WTC11 (cell line): Measurements from ENCODE around the gene TMED5. TPM values are rescaled to one million over a fixed set of nuclear protein-coding genes. Genes with fewer than 3 reads are reported as not detected.

ENCODE experiments used
- ATAC-seq: fragments of 200-7000 bp; cut with Tn5 transposase; 2 replicates; pipeline ENCODE4 v1.10.0; 2021; ENCODE audit warnings: mild to moderate bottlenecking, moderate library complexity
- CTCF ChIA-PET: fragments of 300-600 bp; sonication (Branson Sonifier 250); formaldehyde crosslinking; loops from one replicate; lab custom pipeline; 2021; ENCODE audit warnings: antibody characterized with exemption; lab: Charles Lee
- POLR2A ChIA-PET: fragments of 350-600 bp; sonication (Branson Sonifier 250); formaldehyde crosslinking; loops from one replicate; lab custom pipeline; 2021; ENCODE audit warnings: antibody characterized with exemption; lab: Charles Lee
- DNase-seq: peaks from one replicate; pipeline ENCODE4 v3.0.0; 2021; ENCODE audit warnings: low spot score
- H3K27ac Mint-ChIP-seq: 2 replicates; pipeline ENCODE4 v1.8.0; 2021; ENCODE audit warnings: mixed read lengths
- H3K27me3 Mint-ChIP-seq: 2 replicates; pipeline ENCODE4 v1.8.0; 2021; ENCODE audit warnings: low read depth, mild to moderate bottlenecking, moderate library complexity, mixed read lengths
- H3K36me3 Mint-ChIP-seq: 2 replicates; pipeline ENCODE4 v1.8.0; 2021; ENCODE audit warnings: mixed read lengths
- H3K4me1 Mint-ChIP-seq: 2 replicates; pipeline ENCODE4 v1.8.0; 2022; ENCODE audit warnings: mixed read lengths
- H3K4me3 Mint-ChIP-seq: 2 replicates; pipeline ENCODE4 v1.8.0; 2021; ENCODE audit warnings: mild to moderate bottlenecking, moderate library complexity, mixed read lengths
- H3K9me3 Mint-ChIP-seq: 2 replicates; pipeline ENCODE4 v1.8.0; 2021; ENCODE audit warnings: mixed read lengths
- ATF1 ChIP-seq: sonication (generic); formaldehyde crosslinking; IDR thresholded peaks from 2 replicates; pipeline ENCODE4 v1.8.1; 2023; ENCODE audit warnings: mild to moderate bottlenecking, moderate library complexity, missing genetic modification reagents
- CDX4 ChIP-seq: fragments of 250-450 bp; sonication (Bioruptor Pico); IDR thresholded peaks from 2 replicates; pipeline ENCODE4 v1.9.0; 2021; ENCODE audit warnings: moderate library complexity, mild to moderate bottlenecking, inconsistent platforms, borderline replicate concordance
- E2F1 ChIP-seq: sonication (generic); formaldehyde crosslinking; IDR thresholded peaks from 2 replicates; pipeline ENCODE4 v1.8.0; 2022; ENCODE audit warnings: mild to moderate bottlenecking, missing genetic modification reagents
- E2F5 ChIP-seq: sonication (generic); formaldehyde crosslinking; IDR thresholded peaks from 2 replicates; pipeline ENCODE4 v1.8.1; 2022; ENCODE audit warnings: mild to moderate bottlenecking, moderate library complexity, missing genetic modification reagents
- ERG ChIP-seq: fragments of 250-450 bp; sonication (Bioruptor Pico); IDR thresholded peaks from 2 replicates; pipeline ENCODE4 v1.8.0; 2021; ENCODE audit warnings: mild to moderate bottlenecking
- ETV6 ChIP-seq: sonication (generic); formaldehyde crosslinking; IDR thresholded peaks from 2 replicates; pipeline ENCODE4 v1.8.1; 2022; ENCODE audit warnings: mild to moderate bottlenecking, missing genetic modification reagents
- FOXK1 ChIP-seq: sonication (generic); formaldehyde crosslinking; IDR thresholded peaks from 2 replicates; pipeline ENCODE4 v1.8.0; 2022; ENCODE audit warnings: mild to moderate bottlenecking, moderate library complexity, missing genetic modification reagents
- RORB ChIP-seq: fragments of 250-450 bp; sonication (Bioruptor Pico); IDR thresholded peaks from 2 replicates; pipeline ENCODE4 v1.9.0; 2021; ENCODE audit warnings: mild to moderate bottlenecking
- STAT6 ChIP-seq: sonication (generic); formaldehyde crosslinking; conservative IDR thresholded peaks from 2 replicates; pipeline ENCODE4 v1.8.1; 2023; ENCODE audit warnings: mild to moderate bottlenecking, low read depth, missing genetic modification reagents, moderate library complexity
- TEAD4 ChIP-seq: sonication (generic); formaldehyde crosslinking; IDR thresholded peaks from 2 replicates; pipeline ENCODE4 v1.8.0; 2022; ENCODE audit warnings: mild to moderate bottlenecking, missing genetic modification reagents
- ZMAT4 ChIP-seq: fragments of 250-450 bp; sonication (Bioruptor Pico); IDR thresholded peaks from 2 replicates; pipeline ENCODE4 v1.9.0; 2021; ENCODE audit warnings: mild to moderate bottlenecking
- ZNF219 ChIP-seq: sonication (generic); formaldehyde crosslinking; IDR thresholded peaks from 2 replicates; pipeline ENCODE4 v1.8.0; 2023; ENCODE audit warnings: missing genetic modification reagents, mild to moderate bottlenecking, borderline replicate concordance
- ZNF281 ChIP-seq: sonication (generic); formaldehyde crosslinking; IDR thresholded peaks from 2 replicates; pipeline ENCODE4 v1.8.0; 2023; ENCODE audit warnings: mild to moderate bottlenecking, missing genetic modification reagents
- ZNF317 ChIP-seq: sonication (generic); formaldehyde crosslinking; IDR thresholded peaks from 2 replicates; pipeline ENCODE4 v1.8.1; 2023; ENCODE audit warnings: low read depth, mild to moderate bottlenecking, moderate library complexity, missing genetic modification reagents, borderline replicate concordance
- ZNF512 ChIP-seq: sonication (generic); formaldehyde crosslinking; IDR thresholded peaks from 2 replicates; pipeline ENCODE4 v1.8.1; 2022; ENCODE audit warnings: missing genetic modification reagents, borderline replicate concordance
- total RNA-seq: library from RNA; stranded (reverse); gene quantifications from 3 replicates; pipeline ENCODE4 v1.2.3, GENCODE V29; 2021

TMED5 gene
- total RNA-seq, 1 experiment from 2014 or later = 28.5 TPM

- TF ChIP-seq ZNF512 (CRISPR knock-in tag) = no peak
- TF ChIP-seq TEAD4 (CRISPR knock-in tag) = no peak
- no peak for TF ChIP-seq ZNF281 (CRISPR knock-in tag)
- no peak for TF ChIP-seq ZNF219
- TF ChIP-seq ERG = no peak
- no peak for TF ChIP-seq RORB (CRISPR knock-in tag)
- no peak for TF ChIP-seq ATF1 (CRISPR knock-in tag)
- TF ChIP-seq STAT6 (CRISPR knock-in tag) = no peak
Observed at GRCh38 chr1:93109578-93109977, 70.6 kb downstream of the TMED5 start (continued).

GRCh38 chr1:93108335-93108734 is 71.9 kb downstream of the TMED5 start:
- POLR2A ChIA-PET = interaction anchor here (0.5 kb wide), 1 partner anchor 434 kb away, joined by 5 read pairs; no protein-coding TSS in a partner anchor
- Mint-ChIP-seq H3K4me1 (peaks cover 42% of the 10 kb centered on the region), H3K27ac (no peak overlapping the region), H3K4me3 (no peak overlapping the region), H3K9me3 (no peaks in the 10 kb centered on the region), H3K27me3 (no peaks in the 10 kb centered on the region), H3K36me3 (peaks cover 35% of the 10 kb centered on the region)
- CTCF ChIA-PET = no interaction called here
- DNase-seq = no peak
- no peak for ATAC-seq
- TF ChIP-seq RORB (CRISPR knock-in tag) = no peak
- no peak for TF ChIP-seq ZMAT4 (CRISPR knock-in tag)
- no peak for TF ChIP-seq E2F5 (CRISPR knock-in tag)
- TF ChIP-seq FOXK1 = no peak
- peak; percentile 77 for TF ChIP-seq ZNF317
- TF ChIP-seq E2F1 = no peak
- TF ChIP-seq CDX4 (CRISPR knock-in tag) = no peak
- TF ChIP-seq ETV6 (CRISPR knock-in tag) = no peak
